ENCODE results near the gene FMN2. TPM values are rescaled to one million over a fixed set of nuclear protein-coding genes. Genes with fewer than 3 reads are reported as not detected.

FMN2 gene
- polyA plus RNA-seq, 3 donors, result not detected

GRCh38 chr1:240070188-240070587, 21.5 kb upstream of the FMN2 start:
- Histone ChIP-seq H3K79me2 (ENCODE audit: insufficient read depth, low read length) (no peaks in the 10 kb centered on the region), H4K20me1 (ENCODE audit: insufficient read depth, low read length) (no peaks in the 10 kb centered on the region), H3K27ac (ENCODE audit: low read depth in 1 of 2, low read length in 2 of 2) (no peak overlapping the region), H3K9me3 (replicated peaks in 1 of 2; ENCODE audit: control insufficient read depth in 1 of 2, insufficient read depth in 1 of 2, low read length in 2 of 2) (no peaks in the 10 kb centered on the region), H3K4me3 (replicated peaks in 1 of 3; ENCODE audit: low read depth in 2 of 3, low read length in 3 of 3) (no peak overlapping the region), H3K36me3 (replicated peaks in 1 of 2; ENCODE audit: control insufficient read depth in 1 of 2, insufficient read depth in 2 of 2, low read length in 2 of 2) (no peaks in the 10 kb centered on the region), H3K9ac (ENCODE audit: insufficient read depth, low read length, poor library complexity, severe bottlenecking) (no peak overlapping the region), H3K4me1 (ENCODE audit: control insufficient read depth in 1 of 2, insufficient read depth in 2 of 2, low read length in 2 of 2) (no peaks in the 10 kb centered on the region), H3K4me2 (replicated peaks; ENCODE audit: extremely low read depth, low read length, poor library complexity, severe bottlenecking) (no peak overlapping the region), H3K27me3 (ENCODE audit: control insufficient read depth in 2 of 2, insufficient read depth in 2 of 2, low read length in 2 of 2) (no peaks in the 10 kb centered on the region), H2AFZ (ENCODE audit: insufficient read depth, low read depth, low read length, poor library complexity, severe bottlenecking) (no peak overlapping the region)
- no peak for TF ChIP-seq CTCF (IDR thresholded peaks at IDR 0.05)
- Mint-ChIP-seq H3K27me3 (ENCODE audit: low read depth in 3 of 3) (peaks cover 0 to 3% (median under 1%) of the 10 kb centered on the region in 3 donors), H3K4me1 (no peaks in the 10 kb centered on the region), H3K27ac (no peak overlapping the region), H3K36me3 (no peaks in the 10 kb centered on the region), H3K9me3 (peaks cover 0 to 13% (median 3%) of the 10 kb centered on the region in 7 donors), H3K4me3 (no peak overlapping the region)
- DNase-seq, result no peak
- intact Hi-C loops (cut with micrococcal nuclease), result no loop called here

DNA sequence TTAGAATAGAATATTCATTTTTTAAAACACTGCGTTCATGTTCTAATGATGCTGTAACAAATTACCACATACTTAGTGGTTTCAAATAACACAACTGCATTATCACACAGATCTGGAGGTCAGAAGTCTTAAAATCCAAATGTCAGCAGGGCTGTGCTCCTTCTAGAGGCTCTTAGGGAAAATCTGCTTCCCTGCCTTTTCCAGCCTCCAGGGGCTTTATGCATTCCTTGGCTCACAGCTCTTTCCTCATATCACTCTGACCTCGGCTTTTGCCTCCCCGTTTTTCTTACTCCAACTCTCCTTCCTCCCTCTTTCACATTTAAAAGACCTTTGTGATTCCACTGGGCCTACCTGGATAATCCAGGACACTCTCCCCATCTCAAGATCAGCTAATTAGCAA, 18.6 kb upstream of the FMN2 start:
- Histone ChIP-seq H3K36me3 (replicated peaks in 1 of 2; ENCODE audit: control insufficient read depth in 1 of 2, insufficient read depth in 2 of 2, low read length in 2 of 2) (no peaks in the 10 kb centered on the region), H3K79me2 (ENCODE audit: insufficient read depth, low read length) (no peaks in the 10 kb centered on the region), H3K9ac (ENCODE audit: insufficient read depth, low read length, poor library complexity, severe bottlenecking) (no peak overlapping the region), H3K9me3 (replicated peaks in 1 of 2; ENCODE audit: control insufficient read depth in 1 of 2, insufficient read depth in 1 of 2, low read length in 2 of 2) (no peaks in the 10 kb centered on the region), H3K4me1 (ENCODE audit: control insufficient read depth in 1 of 2, insufficient read depth in 2 of 2, low read length in 2 of 2) (no peaks in the 10 kb centered on the region), H3K27ac (ENCODE audit: low read depth in 1 of 2, low read length in 2 of 2) (no peak overlapping the region), H3K27me3 (ENCODE audit: control insufficient read depth in 2 of 2, insufficient read depth in 2 of 2, low read length in 2 of 2) (no peaks in the 10 kb centered on the region), H4K20me1 (ENCODE audit: insufficient read depth, low read length) (no peaks in the 10 kb centered on the region), H3K4me2 (replicated peaks; ENCODE audit: extremely low read depth, low read length, poor library complexity, severe bottlenecking) (no peak overlapping the region), H2AFZ (ENCODE audit: insufficient read depth, low read depth, low read length, poor library complexity, severe bottlenecking) (no peak overlapping the region), H3K4me3 (replicated peaks in 1 of 3; ENCODE audit: low read depth in 2 of 3, low read length in 3 of 3) (no peak overlapping the region)
- Mint-ChIP-seq H3K27me3 (ENCODE audit: low read depth in 3 of 3) (peaks cover 0 to 2% (median 1%) of the 10 kb centered on the region in 3 donors), H3K27ac (no peak overlapping the region), H3K4me3 (no peak overlapping the region), H3K4me1 (no peaks in the 10 kb centered on the region), H3K9me3 (peaks cover 0 to 18% (median 9%) of the 10 kb centered on the region in 7 donors), H3K36me3 (no peaks in the 10 kb centered on the region)
- DNase-seq, result no peak
- TF ChIP-seq CTCF (IDR thresholded peaks at IDR 0.05), result no peak
- WGBS (ENCODE audit: insufficient coverage), result 77% methylated on average over 2 of the region's 3 CpGs
- intact Hi-C loops (cut with micrococcal nuclease), result no loop called here
